Ramos (cell line): ENCODE measurements around the gene RFX1.

ENCODE experiments used
- in situ Hi-C: fragments of 300-500 bp; cut with MboI; formaldehyde crosslinking; loops from one replicate; pipeline ENCODE4 v1.14.3; 2022; ENCODE audit warnings: low sequenced_read_pairs; ENCODE audit not compliant: unreplicated experiment

The RFX1 gene

DNA sequence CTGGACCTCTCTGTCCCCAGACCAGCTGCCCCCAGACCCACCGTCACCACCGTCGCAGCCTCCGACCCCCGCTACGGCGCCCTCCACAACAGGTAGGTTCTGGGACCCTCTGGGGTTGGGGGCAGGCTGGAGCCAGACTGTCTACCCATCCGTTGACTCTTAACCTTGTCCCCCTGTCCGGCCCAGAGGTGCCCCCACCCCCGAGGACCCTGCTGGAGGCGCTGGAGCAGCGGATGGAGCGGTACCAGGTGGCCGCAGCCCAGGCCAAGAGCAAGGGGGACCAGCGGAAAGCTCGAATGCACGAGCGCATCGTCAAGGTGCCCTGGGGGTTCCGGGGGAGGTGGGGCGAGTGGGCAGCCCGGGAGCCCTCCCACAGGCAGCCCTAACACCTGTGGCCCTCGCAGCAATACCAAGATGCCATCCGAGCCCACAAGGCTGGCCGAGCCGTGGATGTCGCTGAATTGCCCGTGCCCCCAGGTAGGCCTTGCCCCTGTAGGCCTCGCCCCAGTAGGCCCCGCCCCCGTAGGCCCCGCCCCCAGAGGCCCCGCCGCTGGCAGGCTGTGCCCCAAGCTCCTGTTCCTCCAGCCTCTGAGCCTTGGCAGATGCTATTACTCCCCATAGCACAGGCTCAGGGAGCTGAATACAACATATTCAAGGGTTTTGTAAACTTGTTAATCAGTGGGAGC is 87.3 kb downstream of the RFX1 start:
- in situ Hi-C loops = no loop called here

DNA sequence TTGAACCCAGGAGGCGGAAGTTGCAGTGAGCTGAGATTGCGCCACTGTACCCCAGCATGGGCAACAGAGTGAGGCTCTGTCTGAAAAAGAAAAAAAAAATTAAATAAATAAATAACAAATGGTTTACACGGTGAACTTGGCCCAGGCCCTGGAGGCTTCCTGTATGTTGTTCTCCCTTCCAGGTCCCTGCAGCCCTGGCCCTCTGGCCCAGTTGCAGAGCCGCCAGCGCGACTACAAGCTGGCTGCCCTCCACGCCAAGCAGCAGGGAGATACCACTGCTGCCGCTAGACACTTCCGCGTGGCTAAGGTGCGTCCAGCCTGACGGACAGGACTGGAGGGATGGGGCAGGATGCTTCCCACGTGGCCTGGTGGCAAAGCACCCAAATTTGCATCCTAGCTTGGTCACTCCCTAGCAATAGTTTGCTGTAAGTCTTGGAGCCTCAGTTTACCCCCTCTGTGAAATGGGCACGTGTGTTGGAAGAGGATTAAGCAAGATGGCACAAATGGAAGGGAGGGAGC is 88.2 kb downstream of the RFX1 start:
- in situ Hi-C loops = no loop called here

DNA sequence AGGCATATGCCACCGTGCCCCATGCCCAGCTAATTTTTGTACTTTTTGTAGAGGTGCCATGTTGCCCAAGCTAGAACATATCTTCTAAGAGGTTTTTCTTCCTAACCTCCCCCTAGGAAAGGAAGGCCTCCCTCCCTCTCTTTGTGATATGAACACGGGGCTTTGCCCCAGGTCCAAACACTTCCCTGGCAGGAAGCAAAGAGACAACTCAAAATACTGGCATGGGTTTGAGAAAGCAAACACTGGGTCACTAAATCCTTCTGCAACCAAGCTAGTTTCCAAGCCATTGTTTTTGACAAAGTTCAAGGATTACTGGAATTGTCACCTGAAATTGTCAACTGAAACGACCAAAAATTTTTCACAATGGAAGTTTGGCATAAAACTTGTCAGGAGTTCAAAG is 91.3 kb downstream of the RFX1 start:
- in situ Hi-C loops = no loop called here

DNA sequence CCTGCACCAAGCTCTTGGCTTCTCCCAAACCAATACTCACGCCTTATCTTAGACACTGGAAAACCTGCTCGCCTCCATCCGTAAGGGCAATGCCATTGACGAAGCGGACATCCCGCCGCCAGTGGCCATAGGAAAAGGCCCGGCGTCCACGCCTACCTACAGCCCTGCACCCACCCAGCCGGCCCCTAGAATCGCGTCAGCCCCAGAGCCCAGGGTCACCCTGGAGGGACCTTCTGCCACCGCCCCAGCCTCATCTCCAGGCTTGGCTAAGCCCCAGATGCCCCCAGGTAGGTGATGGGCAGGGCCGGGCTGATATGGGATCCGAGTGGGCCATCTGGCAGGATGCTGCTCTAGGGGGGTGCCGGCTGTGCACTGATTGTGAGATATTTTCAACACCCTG is 92.8 kb downstream of the RFX1 start:
- in situ Hi-C loops = no loop called here
